GM18907 (cell line): ENCODE measurements around the gene ARID1B.

ENCODE experiments used
- ATAC-seq: cut with Tn5 transposase; IDR thresholded peaks from one replicate; pipeline ENCODE4 v1.9.1; 2021; ENCODE audit warnings: mild to moderate bottlenecking, moderate library complexity; ENCODE audit not compliant: unreplicated experiment

Gene ARID1B

DNA sequence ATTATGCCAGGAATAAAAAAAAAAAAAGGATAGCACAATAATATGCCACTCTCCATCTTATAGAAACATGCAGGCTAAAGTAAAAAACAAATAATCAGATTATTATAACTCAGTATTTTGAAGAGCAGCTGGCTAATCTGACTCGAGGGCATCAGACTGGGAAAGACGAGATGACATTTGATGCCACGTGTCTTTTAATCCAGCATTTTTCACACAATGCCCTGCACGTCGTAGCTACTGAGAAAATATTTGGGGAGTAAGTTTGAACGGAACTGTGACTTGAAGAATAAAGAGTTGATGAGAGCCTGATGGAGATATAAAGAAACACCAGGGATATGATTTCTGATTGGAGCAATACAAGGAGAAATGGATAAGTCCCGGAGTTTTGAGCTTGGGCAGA, 237.7 kb downstream of the ARID1B start:
- ATAC-seq, result no peak

DNA sequence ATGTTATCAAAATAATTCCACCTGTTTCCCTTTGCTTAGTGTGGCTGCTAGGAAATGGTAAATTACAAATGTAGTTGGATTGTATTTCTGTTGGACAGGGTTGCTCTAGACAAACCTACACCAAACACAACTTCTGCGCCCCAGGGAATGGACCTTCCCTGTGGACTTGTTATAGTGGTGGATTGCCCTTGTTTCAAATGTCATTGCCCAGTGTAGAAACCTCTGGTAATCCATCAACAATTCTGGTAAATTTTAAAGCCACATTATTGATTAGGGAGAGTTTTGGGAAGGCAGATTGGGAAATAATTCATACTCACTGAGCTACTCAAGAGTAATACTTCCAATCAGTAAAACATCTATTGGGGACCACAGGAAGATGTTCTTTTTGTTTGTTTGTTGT, 239.8 kb downstream of the ARID1B start:
- no peak for ATAC-seq

DNA sequence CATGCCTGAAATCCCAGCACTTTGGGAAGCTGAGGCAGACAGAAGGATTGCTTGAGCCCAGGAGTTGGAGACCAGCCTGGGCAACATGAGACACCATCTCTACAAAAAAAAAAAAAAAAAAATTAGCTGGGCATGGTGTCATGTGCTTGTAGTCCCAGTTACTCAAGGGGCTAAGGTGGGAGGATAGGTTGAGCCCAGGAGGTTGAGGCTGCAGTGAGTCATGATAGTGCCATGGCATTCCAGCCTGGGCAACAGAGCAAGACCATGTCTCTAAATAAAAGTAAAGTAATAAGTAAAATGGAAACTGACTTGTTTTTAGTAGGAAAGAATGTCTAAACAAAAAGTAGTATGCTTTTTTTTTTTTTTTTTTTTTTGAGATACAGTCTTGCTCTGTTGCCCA, 240.7 kb downstream of the ARID1B start:
- ATAC-seq, result no peak

DNA sequence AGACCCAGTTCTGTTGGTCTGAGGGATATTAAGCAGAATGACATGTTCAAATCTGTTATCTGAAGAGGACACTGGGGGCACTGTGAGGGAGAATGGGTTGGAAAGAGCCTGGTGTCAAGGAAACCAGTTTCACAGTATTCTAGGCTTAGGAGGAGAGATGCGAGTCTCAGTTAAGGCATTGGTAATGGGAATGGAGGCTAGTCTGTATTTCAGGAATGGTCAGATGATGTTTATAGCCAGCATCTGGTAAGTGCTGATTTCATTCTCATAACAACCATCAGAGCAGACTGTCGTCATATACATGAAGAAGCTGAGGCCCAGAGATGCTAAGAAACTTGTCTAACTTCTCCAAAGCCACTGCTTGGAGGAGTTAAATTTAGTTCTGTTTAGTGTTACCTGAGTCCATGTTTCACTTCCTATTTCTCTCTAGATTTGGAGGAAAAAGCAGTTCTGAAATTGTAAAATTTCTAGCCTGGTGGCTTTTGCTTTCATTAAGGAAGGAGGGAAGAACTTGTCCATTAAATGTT, 242.0 kb downstream of the ARID1B start:
- no peak for ATAC-seq

DNA sequence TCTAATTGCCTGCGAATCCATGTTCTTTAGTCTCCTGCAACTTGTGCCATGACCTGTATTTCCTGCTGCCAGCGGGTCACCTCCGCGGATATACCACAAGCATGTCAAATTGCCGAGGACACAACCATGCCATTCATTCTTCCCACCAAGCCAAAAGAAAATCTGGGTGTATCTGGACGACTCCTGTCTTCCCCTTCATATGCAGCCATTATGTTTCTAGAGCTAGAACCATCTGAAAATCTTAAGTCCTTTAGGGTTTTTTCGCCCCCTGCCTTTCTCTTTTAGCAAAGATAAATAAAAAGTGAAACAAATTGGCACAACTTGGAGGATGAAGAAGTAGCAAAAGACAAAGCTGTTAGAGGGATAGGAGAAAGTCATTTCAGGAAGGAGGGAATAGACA, 242.6 kb downstream of the ARID1B start:
- no peak for ATAC-seq

DNA sequence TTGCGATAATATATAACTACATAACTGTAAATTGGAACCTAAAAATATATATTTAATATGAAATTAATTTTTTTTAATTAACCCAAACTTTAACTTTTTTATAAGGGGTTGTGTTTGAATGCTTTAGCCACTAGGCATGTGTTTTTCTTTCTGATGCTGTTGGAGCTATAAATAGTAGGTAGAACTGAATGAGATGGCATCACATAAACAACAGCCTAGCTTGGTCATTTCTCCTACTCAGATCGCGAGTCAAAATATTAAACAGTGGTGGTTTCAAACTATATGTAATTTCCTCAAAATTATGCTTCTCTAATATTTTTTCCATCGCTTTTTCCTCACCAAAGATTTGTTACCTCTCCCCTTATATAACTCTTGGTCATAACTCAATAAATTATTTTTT, 243.2 kb downstream of the ARID1B start:
- no peak for ATAC-seq

DNA sequence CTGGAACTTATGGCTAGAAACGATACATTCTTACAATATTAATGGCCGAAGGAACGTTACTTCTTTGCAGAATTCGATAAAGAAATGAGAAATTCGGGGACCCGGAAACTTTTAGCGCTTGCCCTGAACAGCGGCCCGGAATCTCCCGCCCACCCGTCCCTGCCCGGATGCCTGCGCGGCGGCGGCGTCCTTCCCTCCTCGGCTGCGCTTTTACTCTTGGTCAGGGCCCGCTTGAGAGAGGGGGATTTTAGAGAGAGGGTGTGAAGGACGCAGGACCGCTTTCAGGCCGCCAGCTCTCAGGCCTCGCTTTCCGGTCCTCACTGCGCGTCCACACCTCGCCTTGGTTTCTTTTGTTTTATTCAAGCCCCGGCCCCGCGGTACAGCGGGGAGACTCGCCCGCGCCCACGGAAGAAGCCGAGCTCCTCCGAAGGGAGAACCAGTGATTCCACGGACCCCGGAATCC, 243.7 kb downstream of the ARID1B start:
- ATAC-seq, result peak; percentile 58

DNA sequence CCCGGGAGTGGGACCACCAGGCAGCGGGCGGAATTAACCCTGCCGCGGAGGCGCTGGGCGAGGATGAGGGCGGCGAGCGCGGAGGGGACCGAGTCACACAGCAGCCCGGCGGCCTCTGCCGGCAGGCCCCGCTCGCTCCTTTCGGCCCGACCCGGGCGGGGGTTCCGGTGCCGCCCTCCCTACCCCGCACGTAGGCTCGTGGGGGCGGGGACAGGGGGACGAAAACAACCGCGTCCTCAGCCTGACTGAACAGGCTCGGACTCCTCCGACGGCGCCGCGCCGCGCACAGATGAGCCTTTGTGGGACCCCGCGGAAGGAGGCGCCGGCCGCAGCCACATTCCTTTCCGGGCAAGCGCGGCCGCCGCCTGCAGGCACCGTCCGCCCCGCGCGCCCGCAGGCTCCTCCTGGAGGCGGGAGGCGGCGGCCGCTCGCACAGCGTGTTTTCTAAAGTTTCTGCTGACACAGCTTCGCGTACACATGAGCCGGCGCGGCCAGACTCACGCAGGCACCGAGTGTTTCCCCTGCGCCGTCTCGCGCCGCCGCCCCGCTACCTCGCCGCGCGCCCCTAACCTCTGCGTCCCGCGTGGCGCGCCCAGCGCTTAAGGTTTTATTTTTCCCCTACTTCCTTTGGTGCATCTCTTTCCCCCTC, 244.3 kb downstream of the ARID1B start:
- peak; percentile 83 for ATAC-seq

DNA sequence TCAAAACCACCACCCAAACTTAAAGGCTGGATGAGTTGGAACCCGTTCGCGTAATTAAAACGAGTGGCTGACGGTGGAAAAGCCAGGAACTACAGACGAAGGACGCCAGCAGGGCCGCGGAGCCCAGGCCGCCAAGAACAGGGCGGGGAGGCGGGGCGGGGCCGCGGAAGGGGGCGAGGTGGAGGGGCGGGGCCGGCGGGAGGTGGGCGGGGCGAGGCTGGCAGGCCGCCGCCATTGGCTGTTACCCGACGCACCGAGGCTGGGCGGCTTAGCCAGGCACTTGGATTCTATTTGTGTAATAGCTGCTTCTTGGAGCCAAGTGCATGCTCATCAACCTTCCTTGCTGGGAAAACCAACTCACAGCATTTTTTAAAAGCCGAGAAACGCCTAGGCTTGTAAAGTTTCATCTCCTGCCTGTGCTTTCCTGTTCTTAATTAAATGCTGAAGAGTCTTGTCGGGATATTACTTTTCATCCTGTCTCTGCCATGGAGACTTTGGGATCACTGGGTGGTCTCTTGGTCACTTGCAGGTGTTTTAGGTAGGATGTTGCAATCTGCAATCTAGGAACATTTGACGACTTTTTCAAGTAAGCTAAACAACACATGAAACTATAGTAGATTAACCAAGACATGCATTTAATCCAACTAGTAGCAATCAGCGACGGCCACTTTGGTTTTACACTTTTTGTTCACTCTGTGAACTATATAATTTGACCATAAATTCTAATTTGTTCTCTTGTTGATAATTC, 245.0 kb downstream of the ARID1B start:
- ATAC-seq, result peak; percentile 58

DNA sequence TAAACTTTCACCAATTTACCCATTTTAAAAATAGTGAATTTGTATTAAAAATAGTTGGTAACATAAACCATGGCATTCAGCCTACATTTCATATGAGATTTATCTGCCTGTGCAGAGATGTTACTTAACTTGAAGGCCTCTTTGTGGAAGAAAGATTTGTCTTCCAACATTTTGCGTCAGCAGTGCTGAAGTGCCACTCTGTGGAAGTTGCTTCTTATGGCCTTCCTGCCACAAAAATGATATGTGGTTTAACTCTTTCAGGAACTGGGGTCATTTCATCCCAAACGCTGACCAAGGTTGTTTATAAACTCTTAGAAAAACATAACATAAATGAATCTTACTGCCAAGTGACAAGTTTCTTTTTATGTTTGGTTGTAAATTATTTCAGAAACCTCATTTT, 246.8 kb downstream of the ARID1B start:
- no peak for ATAC-seq

DNA sequence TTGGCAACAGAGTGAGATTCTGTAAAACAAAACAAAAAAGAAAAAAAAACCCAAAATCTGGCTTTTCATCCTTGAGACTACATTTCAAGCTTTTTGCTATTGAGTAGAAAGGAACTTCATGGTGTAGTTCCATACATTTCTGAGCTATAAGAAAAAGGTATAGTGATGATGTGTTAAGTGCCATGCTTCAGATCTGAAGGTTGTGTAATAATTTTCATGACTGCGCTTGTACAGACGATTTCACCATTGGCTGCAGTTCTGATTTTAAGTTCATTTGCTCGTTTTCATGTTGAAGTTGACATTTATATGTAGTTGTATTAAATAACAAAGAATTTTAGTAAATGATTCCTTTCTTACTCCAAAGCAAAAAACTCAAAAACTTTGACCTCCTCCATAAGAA, 247.6 kb downstream of the ARID1B start:
- no peak for ATAC-seq

DNA sequence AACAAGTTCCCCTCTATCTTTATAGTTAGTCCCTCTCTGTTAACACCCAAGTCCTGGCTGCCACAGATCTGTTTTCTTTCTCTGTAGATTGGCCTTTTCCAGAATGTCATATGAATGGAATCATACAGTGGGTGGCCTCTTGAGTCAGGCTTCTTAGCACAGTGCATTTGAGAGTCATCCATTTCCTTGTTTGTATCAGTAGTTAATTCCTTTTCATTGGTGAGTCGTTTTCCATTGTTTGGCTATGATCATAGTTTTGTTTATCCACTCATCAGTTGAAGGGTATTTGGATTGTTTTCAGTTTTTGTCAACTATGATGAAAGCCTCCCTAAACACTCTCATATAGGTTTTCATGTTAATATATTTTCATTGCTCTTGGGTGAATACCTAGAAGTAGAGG, 248.3 kb downstream of the ARID1B start:
- no peak for ATAC-seq

DNA sequence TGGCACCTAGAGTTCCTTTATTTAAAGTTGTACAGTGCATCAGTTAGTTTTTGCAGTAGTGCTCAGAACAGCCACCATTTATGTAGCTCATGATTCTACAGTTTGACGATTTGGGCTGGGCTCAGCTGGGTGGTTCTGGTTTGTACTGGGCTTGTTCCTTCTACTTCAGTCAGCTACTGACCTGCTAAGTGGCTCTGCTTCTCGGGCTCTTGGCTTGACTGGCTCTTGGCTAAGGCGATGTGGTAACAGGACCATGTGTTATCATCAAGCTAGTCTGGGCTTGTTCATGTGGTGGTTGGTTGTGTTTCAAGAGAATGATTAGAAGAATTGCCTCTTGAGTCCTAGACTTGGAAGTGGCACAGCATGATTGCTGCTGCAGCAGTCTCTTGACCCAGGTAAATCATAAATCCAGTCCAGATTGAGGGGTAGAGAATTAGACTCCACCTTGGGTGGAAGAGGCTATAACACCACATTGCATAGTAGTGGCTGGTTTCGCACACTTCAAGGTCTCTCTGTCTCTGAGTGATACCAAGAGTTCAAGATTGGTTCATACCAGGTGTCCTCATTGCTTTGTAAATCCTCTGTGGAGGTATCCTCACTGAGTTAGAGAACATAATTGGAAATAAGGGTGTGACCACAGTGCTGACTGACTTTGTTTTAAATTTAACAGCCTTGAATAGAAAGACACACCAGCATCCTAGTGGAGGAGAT, 253.0 kb downstream of the ARID1B start:
- ATAC-seq, result peak; percentile 88

DNA sequence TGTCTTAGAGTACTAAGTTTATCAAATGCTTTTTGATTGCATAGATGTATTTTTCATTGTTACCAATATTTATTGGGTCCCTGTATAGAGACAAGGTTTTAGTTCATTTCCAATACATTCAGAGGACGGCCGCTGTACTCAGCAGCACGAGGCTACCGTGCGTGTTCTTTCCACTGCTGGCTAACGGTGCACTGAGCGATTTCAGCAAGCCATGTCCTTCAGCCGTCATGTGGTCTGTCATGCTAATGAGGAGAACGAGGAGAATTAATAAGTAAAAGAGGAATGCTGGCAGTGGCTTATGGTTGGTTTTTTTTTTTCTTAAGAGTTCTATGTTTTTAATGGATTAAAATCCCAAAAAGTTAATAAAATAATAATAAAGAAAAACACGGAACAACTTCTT, 253.6 kb downstream of the ARID1B start:
- ATAC-seq, result no peak

DNA sequence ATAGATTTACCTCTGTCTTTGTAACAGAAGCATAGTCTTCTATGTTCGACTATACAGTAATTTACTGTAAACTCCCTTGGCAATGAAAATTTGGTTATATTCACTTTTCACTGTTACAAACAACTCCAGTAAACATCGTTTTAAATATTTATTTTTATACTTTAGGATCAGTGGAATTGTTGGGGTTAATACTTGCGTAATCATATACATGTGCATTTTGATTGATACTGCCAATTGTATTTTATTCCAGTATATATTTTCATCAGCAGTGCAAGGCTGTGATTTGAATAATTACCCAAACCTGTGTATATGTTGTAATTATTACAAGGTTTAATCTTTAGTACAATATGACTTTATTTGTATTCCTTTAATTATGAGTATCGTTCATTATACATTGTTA, 255.7 kb downstream of the ARID1B start:
- no peak for ATAC-seq

DNA sequence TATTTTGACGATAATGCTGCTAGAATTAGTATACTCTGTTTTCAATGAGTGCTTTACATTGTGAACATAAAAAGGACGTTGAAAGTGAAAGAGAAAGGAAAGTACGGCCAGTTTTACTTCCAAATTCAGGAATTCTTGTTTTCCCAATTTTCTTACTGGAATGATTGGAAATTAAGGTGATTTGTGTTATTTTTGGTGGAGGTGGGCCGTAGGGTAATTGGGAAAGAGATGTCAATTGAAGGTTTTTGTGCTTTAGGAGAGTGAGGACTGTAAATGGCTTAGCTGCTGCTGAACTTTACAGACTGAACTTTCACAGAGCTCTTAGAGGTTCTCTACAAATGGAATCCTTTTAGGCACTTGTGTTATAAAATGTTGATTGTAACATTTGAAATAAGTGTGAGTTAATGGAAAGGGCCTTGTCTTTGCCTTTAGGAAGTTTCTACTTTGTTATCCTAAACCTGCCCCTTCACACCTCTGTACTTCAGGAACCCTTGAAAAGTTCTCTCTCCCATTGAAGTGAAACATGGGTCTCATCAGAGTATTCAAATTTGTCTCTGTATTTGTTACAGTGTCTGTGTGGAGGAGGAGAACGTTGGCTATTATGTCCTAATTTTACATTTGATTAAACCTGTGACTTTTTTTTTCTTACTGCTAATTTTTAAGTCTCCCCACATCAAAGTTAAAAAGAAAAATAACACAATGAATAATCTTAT, 256.4 kb downstream of the ARID1B start:
- no peak for ATAC-seq

DNA sequence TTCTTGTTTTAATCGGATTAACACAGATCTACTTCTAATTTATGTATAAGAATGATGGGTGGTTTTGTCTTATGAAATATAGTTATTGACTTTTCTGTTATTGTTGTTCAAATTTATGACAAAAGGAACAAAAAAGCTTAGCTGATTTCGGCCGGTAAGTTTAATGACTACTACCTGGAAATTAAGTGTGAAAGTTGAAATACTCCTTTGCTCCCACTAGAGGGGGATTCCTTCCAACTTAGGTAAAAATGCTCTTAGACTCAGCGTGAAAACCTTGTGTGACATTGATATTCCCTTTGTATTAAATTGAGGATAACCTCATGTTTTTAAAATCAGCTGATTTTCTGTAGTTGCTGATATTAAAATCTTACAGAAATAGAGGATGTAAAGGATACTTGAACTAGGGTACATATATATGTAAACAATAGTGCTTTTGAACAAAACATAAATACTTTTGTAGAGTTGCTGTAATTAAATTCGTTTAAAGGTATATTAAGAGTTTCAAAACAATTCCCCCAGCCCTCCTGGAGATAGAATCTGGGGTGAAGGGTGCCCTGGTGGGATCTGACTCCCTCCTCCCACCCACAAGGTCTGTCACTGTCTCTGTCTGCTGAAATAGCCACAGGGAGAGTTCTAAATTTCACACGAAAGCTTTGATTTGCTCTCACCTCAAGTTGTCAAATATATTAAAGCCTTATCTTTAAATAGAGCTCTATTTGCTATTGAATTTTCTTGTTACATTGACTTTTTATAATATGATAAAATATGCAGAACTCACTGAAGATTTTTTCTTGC, 257.5 kb downstream of the ARID1B start:
- no peak for ATAC-seq

DNA sequence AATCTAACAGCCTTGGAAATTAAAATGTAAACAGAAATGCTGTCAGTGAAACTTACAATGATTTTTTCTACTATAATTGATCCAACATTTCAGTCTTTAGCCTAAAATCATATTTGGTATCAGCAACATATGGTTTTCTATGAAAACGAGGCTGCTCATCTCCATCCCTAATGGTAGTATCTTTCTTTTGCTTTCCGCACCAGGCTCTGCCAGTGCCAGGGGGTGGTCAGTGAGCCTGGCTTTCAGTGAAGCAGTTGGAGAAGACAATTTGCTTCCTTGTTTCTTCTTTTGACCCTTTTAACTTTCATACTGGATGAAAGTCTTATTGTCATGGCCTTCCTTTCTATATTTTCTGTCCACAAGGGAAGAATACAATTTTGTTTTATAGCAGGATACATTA, 258.4 kb downstream of the ARID1B start:
- no peak for ATAC-seq

DNA sequence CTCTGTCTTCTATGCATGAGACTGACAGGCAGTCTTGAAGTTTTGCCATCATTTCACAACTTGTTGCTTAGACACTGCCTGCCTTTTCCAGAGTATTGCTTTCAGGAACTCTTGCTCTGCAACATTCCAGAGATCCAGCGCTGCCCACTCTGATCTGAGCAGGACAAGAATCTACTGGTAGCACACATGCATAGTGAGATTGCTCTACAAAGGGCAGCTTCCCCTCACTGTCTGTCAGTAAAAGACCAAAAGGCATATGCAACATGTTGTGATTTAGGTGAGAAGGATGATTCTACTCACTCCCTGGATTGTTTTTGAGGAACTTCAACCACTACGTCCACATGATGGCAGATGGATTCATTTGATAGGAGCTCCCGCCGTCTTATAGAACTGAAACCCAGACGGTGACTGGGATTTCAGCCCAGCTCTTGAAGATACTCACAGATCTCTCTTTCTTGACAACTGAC, 259.1 kb downstream of the ARID1B start:
- no peak for ATAC-seq

DNA sequence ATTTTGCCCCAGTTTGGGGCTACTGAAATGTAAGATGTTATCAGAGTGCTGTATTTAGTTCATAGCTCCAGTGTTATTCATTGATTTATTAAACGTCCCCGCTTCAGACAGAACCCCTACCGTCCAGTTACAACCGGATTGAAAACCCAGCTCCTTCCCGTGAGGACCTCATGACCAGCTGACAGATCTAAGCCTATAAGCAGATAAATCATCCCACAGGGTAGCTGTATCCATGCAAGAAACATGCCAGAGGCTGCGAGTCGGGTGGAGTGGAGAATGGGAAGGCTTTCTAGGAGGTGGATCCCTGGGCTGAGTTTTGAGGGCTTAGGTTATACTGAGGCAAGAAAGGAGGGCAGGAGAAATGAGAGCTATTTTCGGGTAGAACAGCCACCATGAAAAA, 260.0 kb downstream of the ARID1B start:
- no peak for ATAC-seq
